Measurements from ENCODE around the gene TBC1D8. TPM values are rescaled to one million over a fixed set of nuclear protein-coding genes. Genes with fewer than 3 reads are reported as not detected.

Gene TBC1D8
- total and polyA plus RNA-seq, 2 of the 8 experiments (the other 6 are each of a cell fraction or from before 2014, with no cell fraction given): 20.8 to 21.8 TPM

GRCh38 chr2:100981011-100981410 is 170.2 kb downstream of the TBC1D8 start (continued):
- TF ChIP-seq CHD7 (IDR thresholded peaks at IDR 0.05; ENCODE audit: insufficient replicate concordance, low read length) (no peak), GTF2F1 (IDR thresholded peaks at IDR 0.05; ENCODE audit: borderline replicate concordance, low read depth, low read length) (no peak), RAD21 (IDR thresholded peaks at IDR 0.05 in 1 of 2, conservative IDR thresholded peaks at IDR 0.05 in 1 of 2; ENCODE audit: low read depth in 2 of 2, low read length in 2 of 2) (no peak), TBP (IDR thresholded peaks at IDR 0.05; ENCODE audit: low read depth, low read length) (no peak), BRCA1 (IDR thresholded peaks at IDR 0.05; ENCODE audit: low read depth, low read length) (no peak), SIN3A (conservative IDR thresholded peaks at IDR 0.05 in 1 of 2, IDR thresholded peaks at IDR 0.05 in 1 of 2; ENCODE audit: low read depth in 1 of 2, low read length in 2 of 2) (no peak), TAF7 (optimal IDR thresholded peaks at IDR 0.05; ENCODE audit: borderline replicate concordance, low read depth, low read length) (no peak), KDM5A (IDR thresholded peaks at IDR 0.05; ENCODE audit: low read length) (no peak), SAP30 (IDR thresholded peaks at IDR 0.05; ENCODE audit: insufficient read depth, insufficient replicate concordance, low read length) (no peak), KDM1A (IDR thresholded peaks at IDR 0.05; ENCODE audit: borderline replicate concordance, low read length) (no peak)
